PC-3 (cell line): ENCODE results near the gene VGF.

ENCODE experiments used
- CTCF ChIP-seq: fragments of 300-600 bp; sonication (generic); conservative IDR thresholded peaks from 2 replicates; pipeline ENCODE4 v1.5.1; 2017; ENCODE audit warnings: antibody characterized with exemption, low read depth, mild to moderate bottlenecking, low read length
- EZH2 ChIP-seq: fragments of 300-600 bp; sonication (generic); IDR thresholded peaks from one replicate; pipeline ENCODE4 v1.6.1; 2017; ENCODE audit warnings: antibody characterized with exemption, mild to moderate bottlenecking, low read length; ENCODE audit not compliant: unreplicated experiment
- EZH2phosphoT487 ChIP-seq: fragments of 300-600 bp; sonication (generic); IDR thresholded peaks from 2 replicates; pipeline ENCODE4 v1.6.1; 2018; ENCODE audit warnings: mild to moderate bottlenecking, antibody characterized with exemption, low read length, borderline replicate concordance

- TF ChIP-seq CTCF (no peak), EZH2 (no peak), EZH2phosphoT487 (no peak)
These were observed 13.3 kb downstream of the VGF start for GRCh38 chr7:101151908-101152651.
